Neuron (in vitro differentiated cells): Measurements from ENCODE around the gene KCTD8.

ENCODE experiments used
- H2AFZ ChIP-seq: one replicate; pipeline ENCODE4 v1.6.1; 2013; ENCODE audit warnings: low read depth, mild to moderate bottlenecking, inconsistent platforms, low read length, moderate library complexity
- H3K27me3 ChIP-seq: one replicate; pipeline ENCODE4 v1.6.1; 2013; ENCODE audit warnings: low read length; ENCODE audit not compliant: insufficient read depth
- H3K36me3 ChIP-seq: one replicate; pipeline ENCODE4 v1.6.1; 2013; ENCODE audit warnings: low read length; ENCODE audit not compliant: insufficient read depth
- H3K4me1 ChIP-seq: one replicate; pipeline ENCODE4 v1.6.1; 2013; ENCODE audit warnings: low read length; ENCODE audit not compliant: insufficient read depth
- H3K4me3 ChIP-seq: 2 replicates; pipeline ENCODE4 v1.5.1; 2013; ENCODE audit warnings: mild to moderate bottlenecking, low read length, moderate library complexity
- H3K9me3 ChIP-seq: one replicate; pipeline ENCODE4 v1.6.1; 2013; ENCODE audit warnings: low read length

KCTD8 gene

DNA sequence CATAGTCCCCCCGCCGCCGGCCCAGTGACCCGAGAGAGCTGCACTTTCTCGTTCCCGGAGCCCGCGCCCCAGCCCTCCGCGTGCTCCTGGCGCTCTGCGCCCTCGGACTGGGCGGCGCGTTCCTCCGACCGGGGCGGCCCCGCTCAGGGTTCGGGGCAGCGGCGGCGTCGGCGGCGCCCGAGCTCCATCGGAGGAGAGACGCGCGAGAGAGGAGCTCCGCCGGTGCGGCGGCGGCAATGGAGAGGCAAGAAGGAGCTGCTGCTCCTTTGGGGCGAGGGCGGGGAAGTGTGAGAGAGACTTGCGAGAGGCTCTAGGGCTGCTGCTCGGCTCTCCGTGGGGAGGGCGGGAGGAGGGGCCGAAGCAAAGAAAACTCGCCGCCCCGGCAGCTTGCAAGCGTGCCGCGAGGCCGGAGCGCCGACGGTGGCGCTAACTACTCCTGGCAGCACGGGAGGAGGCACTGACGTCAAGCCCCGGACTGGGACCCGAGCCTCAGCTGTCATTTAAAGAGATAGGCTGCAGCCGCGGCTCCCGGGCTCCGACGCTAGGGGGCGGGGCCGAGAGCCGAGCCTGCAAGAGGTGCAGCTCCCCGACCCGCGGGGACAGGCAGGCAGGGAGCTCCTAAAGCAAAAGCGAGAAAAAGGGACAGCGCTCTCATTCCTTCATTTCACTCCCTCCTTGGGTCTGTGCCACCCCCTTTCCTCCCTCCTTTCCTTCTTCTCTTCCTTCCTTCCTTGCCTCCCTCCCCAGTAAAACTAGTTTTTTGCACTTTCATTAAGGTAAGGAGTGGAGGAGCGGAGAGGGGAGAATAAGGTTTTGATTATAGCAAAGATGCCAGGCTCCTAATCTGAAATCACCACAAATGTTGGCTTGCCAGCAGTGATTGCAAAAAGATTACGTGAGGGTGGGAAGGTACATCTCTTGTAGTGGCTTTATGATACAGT is at the start of gene KCTD8:
Gene KCTD8, minus strand, starts transcription at position 289 of the 941 bp plus-strand sequence.
- Histone ChIP-seq H3K36me3 (no peaks in the 10 kb centered on the region), H3K27me3 (peaks cover 58% of the 10 kb centered on the region), H3K9me3 (no peaks in the 10 kb centered on the region), H3K4me3 (peak within 1 kb of the TSS; percentile 36), H3K4me1 (peaks cover 6% of the 10 kb centered on the region), H2AFZ (peak within 1 kb of the TSS; percentile 86)

DNA sequence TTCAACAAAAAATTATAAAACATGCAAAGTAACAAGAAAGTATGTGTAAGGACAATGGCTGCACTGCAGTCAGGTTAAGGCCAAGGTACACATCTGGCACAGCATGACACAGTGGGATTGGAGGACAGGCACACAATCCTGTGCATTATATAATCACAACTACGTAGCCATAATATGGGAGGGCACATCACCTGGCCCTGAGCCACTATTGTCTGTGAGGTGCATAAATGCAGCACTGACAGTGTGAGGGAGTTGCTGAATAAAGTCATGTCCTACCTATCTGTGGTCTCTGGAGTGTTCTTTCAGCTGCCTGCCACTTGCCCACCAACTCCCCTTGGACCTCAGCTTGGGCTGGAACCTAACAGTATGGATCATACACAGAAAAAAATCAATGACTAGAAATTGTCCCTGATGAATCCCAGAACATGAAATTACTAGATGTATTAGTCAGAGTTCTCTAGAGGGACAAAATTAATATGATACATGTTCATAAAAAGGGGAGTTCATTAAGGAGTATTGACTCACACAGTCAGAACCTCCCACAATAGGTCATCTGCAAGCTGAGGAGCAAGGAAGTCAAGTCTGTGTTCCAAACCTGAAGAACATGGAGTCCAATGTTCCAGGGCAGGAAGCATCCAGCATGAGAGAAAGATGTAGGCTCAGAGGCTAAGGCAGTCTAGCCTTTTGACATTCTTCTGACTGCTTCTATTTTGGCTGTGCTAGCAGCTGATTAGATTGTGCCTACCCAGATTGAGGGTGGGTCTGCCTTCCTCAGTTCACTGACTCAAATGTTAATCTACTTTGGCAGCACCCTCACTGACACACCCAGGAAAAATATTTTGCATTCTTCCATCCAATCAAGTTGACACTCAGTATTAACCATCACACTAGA is 46.4 kb upstream of the KCTD8 start:
- Histone ChIP-seq H2AFZ (no peak overlapping the region), H3K27me3 (no peaks in the 10 kb centered on the region), H3K36me3 (no peaks in the 10 kb centered on the region), H3K4me3 (no peak overlapping the region), H3K9me3 (no peaks in the 10 kb centered on the region), H3K4me1 (no peaks in the 10 kb centered on the region)

DNA sequence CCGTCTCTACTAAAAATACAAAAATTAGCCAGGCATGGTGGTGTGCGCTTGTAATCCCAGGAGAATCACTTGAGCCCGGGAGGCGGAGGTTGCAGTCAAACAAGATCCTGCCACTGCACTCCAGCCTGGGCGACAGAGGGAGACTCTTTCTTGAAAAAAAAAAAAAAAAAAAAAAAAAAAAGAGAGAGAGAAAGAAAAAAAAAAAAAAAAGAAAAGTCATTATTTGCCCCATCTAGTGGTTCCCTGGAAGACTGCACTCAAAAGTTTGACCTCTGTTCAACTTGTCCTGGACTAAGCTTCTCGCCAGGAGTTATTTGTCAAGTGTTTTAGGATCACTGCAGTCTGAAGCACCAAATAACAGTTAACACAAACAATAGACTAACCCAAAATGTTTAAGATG is 45.3 kb upstream of the KCTD8 start:
- Histone ChIP-seq H3K27me3 (no peaks in the 10 kb centered on the region), H3K9me3 (no peaks in the 10 kb centered on the region), H2AFZ (no peak overlapping the region), H3K4me1 (no peaks in the 10 kb centered on the region), H3K4me3 (no peak overlapping the region), H3K36me3 (no peaks in the 10 kb centered on the region)

DNA sequence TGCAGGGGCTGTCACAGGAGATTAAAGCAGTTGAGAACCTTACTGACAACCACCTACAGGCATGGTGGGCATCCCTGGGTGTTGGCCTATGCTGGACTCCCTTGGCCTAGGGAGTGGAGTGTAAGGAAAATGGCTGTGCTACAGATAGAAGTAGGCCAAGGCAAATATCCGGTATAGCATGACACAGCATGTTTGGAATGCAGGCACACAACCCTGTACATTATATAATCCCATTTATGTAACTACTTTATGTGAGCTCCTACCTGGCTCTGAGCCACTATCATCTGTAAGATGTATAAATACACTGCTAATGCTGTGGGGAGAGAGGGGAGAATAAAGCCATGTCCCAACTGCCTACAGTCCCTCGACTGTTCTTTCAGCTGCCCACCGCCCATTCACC is 38.7 kb upstream of the KCTD8 start:
- Histone ChIP-seq H3K27me3 (no peaks in the 10 kb centered on the region), H3K4me3 (no peak overlapping the region), H3K36me3 (no peaks in the 10 kb centered on the region), H3K4me1 (no peaks in the 10 kb centered on the region), H3K9me3 (no peaks in the 10 kb centered on the region), H2AFZ (no peak overlapping the region)

DNA sequence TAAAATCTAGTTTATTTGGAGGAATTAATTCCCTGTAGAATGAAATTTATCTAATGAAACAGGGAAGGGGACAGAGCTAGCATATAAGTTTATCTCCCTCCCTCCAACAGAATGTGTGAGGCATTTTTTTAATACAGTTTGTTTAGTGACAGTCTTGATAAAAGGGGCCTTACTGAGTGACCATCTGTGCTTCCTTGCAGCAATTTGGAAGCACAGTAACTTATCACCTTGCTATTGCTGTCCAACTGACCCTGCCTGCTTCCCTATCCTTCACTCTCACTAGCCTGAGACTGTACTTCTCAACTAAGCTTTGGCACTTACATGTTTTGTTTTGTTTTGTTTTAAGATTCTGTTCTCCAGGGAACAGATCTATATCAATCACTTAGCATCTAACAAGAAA is 31.1 kb upstream of the KCTD8 start:
- H2AFZ ChIP-seq = no peak overlapping the region
- H3K9me3 ChIP-seq = no peaks in the 10 kb centered on the region
- no peak overlapping the region for H3K4me3 ChIP-seq
- no peaks in the 10 kb centered on the region for H3K36me3 ChIP-seq
- no peaks in the 10 kb centered on the region for H3K4me1 ChIP-seq
- H3K27me3 ChIP-seq = no peaks in the 10 kb centered on the region

DNA sequence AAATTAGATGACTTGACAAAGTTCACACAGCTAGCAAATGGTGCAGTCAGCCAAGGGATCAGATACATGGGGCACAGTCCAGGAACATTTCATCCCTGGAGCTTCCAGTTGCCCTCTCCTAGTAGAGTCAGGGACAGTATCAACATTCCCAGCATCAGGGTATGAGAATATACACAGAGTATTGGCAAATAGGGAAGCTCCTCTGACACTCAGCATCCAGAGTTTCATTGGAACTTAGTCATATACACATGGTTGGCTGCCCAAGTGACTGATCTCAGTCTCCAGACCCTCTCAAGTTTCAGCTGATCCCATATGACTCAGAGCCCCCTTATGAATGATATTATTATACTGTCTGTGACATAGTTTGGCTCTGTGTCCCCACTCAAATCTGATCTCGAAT is 13.7 kb upstream of the KCTD8 start:
- H3K27me3 ChIP-seq = no peaks in the 10 kb centered on the region
- no peaks in the 10 kb centered on the region for H3K36me3 ChIP-seq
- H3K4me1 ChIP-seq = no peaks in the 10 kb centered on the region
- no peak overlapping the region for H3K4me3 ChIP-seq
- no peaks in the 10 kb centered on the region for H3K9me3 ChIP-seq
- no peak overlapping the region for H2AFZ ChIP-seq

DNA sequence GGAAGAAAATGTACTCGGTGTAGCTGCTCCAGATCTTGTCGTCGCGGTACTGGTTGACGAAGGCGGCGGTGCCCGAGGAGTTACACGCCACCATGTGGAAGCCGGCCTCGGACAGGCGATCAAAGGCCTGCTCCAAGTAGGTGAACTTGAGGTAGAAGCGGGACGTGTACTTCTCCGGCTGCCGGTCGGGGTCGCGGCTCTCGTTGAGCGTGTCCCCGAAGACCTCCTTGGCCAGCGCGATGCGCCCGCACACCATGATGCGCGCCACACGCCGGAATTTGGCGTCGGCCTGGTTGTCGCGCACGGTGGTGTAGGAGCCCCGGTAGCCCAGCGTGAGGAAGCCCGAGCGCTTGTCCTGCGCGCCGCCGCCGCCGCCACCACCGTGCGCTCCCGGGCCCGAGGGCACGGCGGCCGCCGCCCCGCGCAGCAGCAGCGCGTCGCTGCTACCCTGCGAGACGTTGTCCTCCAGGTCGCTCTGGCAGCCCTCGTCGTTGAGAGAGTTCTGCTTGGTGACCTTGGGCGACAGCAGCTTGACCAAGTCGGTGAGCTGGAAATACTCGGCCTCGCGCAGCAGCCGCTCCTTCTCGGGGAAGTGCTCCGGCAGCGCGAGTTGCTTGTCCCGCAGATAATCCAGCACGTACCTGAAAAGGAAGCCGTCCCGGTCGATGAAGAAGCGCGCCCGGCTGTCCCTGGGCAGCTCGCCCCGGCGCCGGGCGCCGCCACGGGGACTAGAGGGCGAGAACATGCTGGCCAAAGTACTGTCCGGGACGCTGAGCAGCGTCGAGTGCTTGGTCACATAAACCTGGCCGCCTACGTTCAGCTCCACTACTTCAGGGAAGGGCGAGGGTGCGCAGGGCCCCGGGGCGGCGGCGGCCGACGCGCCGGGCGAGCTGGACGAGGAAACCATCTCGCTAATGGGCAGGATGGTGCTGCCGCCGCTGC is 775 bp downstream of the KCTD8 start:
- H3K27me3 ChIP-seq = peaks cover 59% of the 10 kb centered on the region

DNA sequence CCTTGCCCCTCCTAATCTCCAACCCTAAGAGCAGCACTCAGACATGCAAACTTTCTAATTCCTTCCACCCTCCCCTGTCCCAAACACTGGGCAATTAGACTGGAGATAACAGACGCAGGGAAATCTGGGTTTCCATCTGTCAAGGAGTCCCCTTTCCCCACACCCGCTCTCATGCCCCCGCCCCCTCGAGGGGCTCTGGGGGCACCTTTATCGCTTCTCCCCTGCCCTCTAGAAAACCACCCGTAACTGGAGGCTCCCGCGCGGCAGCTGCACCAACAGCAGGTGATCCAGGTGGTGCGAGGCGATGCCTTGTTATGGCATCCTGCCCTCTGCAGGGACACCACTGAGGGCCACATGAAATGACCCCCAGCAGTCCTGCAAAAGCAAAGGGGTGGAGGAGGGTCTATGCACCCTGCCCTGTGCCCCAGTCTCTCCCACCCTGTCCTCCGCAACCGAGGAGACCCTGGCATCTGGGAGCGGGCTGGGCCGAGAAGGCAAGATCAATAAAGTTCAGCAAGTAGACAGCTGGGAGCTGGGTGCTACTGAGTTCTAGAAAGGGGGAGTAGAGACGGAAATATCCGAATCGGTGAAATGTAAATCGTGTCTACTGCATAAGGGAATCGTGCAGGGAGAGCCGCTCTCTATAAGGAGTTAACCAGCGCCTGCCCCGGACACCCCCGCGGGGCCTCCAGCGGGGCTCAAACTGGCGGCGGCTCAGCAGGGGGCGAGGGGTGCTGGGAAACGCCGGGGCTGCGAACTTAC is 1.6 kb downstream of the KCTD8 start:
- Histone ChIP-seq H2AFZ (no peak overlapping the region), H3K36me3 (no peaks in the 10 kb centered on the region), H3K4me3 (no peak overlapping the region), H3K9me3 (no peaks in the 10 kb centered on the region), H3K27me3 (peaks cover 59% of the 10 kb centered on the region), H3K4me1 (peaks cover 6% of the 10 kb centered on the region)

More for the DNA sequence above, 775 bp downstream of the KCTD8 start:
- H3K4me3 ChIP-seq = no peak overlapping the region
- H2AFZ ChIP-seq = peak overlapping the region; percentile 86
- H3K4me1 ChIP-seq = peaks cover 6% of the 10 kb centered on the region
- no peaks in the 10 kb centered on the region for H3K9me3 ChIP-seq
- H3K36me3 ChIP-seq = no peaks in the 10 kb centered on the region

DNA sequence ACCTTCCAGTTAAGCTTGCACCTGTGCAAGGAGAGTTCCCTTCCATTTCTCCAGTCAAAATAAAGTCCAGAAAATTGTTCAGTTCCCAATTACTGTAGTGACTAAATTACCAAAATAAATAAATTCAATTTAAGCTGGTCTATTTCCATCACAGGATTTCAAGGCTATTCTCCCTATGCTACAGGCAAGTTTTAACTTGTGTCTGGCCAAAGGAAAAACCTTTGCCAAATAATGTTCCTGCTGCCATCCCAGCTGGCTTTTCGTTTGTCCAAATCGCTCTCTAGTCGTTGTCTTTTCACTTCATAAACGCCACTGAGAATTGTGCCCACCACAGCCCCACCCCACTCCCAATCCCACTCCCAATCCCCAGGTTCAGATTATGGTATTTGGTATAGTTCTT is 2.4 kb downstream of the KCTD8 start:
- peaks cover 55% of the 10 kb centered on the region for H3K27me3 ChIP-seq
- H3K4me1 ChIP-seq = peaks cover 6% of the 10 kb centered on the region
- no peaks in the 10 kb centered on the region for H3K9me3 ChIP-seq
- H3K36me3 ChIP-seq = no peaks in the 10 kb centered on the region
- no peak overlapping the region for H2AFZ ChIP-seq
- no peak overlapping the region for H3K4me3 ChIP-seq

DNA sequence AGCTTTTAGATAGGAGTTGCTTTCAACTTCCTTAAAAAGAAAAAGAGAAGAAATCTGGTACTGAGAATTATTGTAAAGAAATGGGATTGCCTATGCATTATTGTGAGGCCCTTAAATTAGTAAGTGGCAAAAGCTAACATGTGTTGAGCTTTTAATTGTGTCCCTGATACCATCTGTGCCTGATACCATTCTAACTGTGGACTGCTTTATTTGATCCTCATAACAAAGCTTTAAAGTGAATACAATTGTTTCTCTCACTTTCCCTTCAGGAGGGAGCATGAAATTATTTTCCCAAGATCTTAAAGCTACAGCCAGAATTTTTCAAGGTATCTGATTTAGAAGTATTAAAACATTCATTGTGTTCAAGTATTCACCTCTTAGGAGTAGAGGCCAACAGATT is 9.9 kb downstream of the KCTD8 start:
- Histone ChIP-seq H3K4me3 (no peak overlapping the region), H3K4me1 (no peaks in the 10 kb centered on the region), H2AFZ (no peak overlapping the region), H3K36me3 (no peaks in the 10 kb centered on the region), H3K27me3 (peaks cover under 1% of the 10 kb centered on the region), H3K9me3 (no peaks in the 10 kb centered on the region)

DNA sequence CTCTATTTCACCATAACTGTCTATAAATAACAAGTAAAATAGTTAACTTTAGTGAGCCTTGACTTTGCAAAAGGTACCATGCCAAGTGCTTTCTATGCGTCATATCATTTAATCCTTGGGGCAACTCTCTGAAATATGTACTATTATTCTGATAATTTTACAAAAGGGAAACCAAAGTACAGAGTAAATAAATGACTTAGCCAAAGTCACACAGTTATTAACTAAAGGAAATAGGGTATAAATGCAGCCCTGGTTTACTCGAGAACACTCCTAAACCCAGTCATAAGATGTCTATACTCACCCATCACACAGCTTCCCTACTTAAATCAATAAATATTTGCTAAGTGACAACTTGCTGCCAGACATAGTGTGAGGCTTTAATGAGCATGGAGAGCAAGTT is 14.4 kb downstream of the KCTD8 start:
- Histone ChIP-seq H3K36me3 (no peaks in the 10 kb centered on the region), H3K4me1 (no peaks in the 10 kb centered on the region), H3K27me3 (no peaks in the 10 kb centered on the region), H3K9me3 (no peaks in the 10 kb centered on the region), H3K4me3 (no peak overlapping the region), H2AFZ (no peak overlapping the region)

DNA sequence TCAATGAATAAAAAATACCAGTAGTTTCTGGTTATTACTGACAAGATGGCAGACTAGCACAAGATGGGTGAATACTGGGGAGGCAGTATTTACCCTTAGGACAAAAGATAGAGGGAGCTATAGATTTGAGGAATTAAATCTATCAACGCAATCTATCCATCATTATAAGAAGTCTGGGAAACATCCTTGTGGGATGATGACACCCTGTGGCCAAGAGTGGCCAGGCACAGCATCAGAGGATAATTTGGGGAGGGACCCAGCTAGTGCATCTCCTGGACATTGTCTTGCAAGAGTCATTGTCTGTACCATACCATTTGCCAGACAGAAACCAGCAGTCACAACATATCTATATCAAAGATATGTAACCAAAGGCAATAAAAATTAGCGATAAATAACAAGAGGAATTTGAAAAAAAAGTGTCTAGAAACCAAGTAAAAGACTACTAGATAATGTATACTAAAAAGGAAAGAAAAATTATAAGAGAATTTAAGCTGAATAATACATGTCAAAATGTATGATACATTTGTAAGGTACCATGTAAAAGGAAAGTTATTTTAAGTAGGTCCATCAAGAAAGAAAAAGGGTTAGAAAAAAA is 22.9 kb downstream of the KCTD8 start:
- no peak overlapping the region for H3K4me3 ChIP-seq
- H3K9me3 ChIP-seq = no peaks in the 10 kb centered on the region
- H2AFZ ChIP-seq = no peak overlapping the region
- H3K36me3 ChIP-seq = no peaks in the 10 kb centered on the region
- H3K27me3 ChIP-seq = no peaks in the 10 kb centered on the region
- no peaks in the 10 kb centered on the region for H3K4me1 ChIP-seq
